AG09319 (cell line): Measurements from ENCODE around the gene IQCH.

Source experiments
- DNase-seq: peaks from one replicate; pipeline ENCODE4 v3.0.0-alpha.2; 2010; ENCODE audit warnings: low read depth; ENCODE audit errors: extremely low read depth
- TF ChIP-seq, protein P1 (sequence below): IDR thresholded peaks from 2 replicates; pipeline ENCODE4 v1.5.1; 2011; ENCODE audit warnings: low read depth, mild to moderate bottlenecking, inconsistent platforms, low read length, moderate library complexity

Gene IQCH

DNA sequence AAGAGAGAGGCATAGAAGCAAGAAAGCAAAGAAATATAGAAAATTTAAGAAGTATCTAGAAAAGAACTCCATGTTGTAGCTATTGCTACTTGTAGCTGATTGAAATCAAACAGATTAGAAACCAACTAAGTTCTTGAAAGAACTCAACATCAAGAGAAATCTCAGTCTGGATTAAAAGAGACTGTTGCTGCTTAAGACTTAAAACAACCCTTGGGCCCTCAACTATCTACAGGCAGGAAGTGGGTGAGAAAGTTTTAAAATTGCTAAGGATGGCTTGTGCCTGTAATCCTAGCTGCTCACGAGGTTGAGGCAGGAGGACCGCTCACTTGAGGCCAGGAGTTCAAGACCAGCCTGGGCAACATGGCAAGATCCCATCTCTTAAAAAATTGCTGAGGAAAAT, 227.1 kb downstream of the IQCH start:
- TF ChIP-seq, protein P1, sequence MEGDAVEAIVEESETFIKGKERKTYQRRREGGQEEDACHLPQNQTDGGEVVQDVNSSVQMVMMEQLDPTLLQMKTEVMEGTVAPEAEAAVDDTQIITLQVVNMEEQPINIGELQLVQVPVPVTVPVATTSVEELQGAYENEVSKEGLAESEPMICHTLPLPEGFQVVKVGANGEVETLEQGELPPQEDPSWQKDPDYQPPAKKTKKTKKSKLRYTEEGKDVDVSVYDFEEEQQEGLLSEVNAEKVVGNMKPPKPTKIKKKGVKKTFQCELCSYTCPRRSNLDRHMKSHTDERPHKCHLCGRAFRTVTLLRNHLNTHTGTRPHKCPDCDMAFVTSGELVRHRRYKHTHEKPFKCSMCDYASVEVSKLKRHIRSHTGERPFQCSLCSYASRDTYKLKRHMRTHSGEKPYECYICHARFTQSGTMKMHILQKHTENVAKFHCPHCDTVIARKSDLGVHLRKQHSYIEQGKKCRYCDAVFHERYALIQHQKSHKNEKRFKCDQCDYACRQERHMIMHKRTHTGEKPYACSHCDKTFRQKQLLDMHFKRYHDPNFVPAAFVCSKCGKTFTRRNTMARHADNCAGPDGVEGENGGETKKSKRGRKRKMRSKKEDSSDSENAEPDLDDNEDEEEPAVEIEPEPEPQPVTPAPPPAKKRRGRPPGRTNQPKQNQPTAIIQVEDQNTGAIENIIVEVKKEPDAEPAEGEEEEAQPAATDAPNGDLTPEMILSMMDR = no peak
- no peak for DNase-seq

DNA sequence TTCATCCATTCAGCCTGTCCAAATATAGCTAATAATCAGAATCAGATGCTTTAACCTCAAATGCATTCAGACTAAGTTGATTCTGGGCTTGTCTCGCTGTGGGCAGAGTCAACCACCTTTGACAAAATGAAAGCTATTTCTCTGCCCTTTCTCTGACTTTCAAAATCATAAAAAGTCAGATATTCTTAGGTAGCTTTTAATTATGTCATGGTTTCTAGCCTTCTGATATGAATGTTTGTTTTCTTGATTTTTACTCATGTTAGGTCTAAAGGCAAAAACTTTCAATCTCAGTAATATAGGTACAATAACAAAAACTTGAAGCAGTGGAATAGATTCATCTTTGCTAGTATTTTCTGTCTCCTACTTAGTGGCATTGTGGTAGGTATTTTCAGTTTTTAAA, 241.0 kb downstream of the IQCH start:
- TF ChIP-seq, protein P1 = no peak
- no peak for DNase-seq

DNA sequence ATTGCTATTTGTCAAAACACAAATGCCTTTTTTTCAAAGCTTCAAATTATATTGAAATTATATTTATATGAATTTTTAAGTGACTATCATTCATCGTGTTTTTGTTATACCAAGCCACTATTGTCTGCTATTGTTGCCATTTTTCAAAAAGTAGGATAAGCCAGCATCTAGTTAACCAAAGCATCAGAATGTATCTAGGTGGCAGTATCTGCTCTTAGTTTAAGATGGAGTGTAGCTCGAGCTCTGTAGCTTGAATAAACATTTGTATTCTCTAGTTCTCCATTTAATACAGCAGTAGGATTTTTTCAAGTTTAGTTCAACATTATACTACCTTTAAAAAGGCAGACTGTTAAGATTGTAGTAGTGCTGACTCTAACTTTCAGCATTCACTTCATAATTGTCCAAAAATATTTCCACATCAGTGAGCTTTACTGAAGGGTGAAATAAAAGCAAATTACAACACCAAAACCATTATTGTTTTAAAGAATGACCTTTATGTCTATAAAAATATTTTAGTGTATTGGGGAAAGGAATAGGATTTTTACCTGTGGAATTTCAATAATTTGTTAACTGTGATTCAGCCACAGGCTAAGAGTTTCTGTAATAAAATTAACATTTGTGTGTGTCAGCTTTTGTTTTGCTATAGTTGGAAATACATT, 246.7 kb downstream of the IQCH start:
- no peak for DNase-seq

DNA sequence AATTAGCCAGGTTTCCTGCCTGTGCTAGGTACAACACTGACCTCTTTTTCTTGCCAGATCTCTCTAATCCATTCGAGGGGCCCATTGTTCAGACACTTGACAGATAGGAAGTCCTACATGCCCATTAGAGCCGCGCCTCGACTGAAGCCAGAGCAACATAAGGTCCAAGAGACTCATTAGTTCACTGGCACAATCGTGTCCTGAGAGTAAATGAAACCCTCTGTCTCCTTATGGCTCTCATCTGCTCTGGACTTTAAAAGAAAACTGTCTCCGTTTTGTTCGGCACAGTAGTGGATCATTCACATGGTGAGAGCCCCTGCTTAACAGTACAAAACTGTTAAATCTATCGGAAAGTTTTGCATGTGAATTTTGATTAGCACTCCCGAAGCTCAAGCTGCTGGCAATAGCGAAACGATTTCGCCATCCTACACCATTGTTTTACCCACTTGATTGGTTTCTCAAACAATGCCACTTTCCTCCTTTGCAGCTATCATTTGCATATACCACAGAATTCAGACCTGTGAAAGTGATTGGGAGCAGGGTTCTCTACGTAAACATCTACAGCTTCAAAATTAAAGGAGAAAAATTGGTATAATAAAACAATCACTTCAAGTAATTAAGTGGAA, 247.4 kb downstream of the IQCH start:
- TF ChIP-seq, protein P1 = no peak
- no peak for DNase-seq

More for the DNA sequence above, 246.7 kb downstream of the IQCH start:
- TF ChIP-seq, protein P1 = peak; percentile 48

DNA sequence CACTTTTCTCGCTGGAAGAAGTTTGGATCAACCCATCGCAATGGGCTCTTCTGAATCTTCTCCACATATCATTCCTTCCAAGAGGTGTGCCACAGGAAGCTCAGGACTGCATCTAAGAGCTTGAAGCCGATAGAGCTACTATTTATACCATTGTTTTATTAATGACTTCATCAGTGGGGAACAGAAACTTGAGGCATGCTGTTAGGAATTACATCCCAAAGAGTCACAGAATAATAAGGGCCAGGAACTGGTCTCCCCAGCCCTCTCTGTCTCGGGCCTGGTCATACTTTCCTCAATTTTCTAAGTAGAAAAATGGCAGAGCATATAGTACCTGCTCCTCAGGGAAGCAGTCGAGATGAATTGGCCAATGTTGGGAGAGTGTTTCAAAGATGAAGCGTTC, 249.5 kb downstream of the IQCH start:
- DNase-seq = no peak
- TF ChIP-seq, protein P1 = no peak

DNA sequence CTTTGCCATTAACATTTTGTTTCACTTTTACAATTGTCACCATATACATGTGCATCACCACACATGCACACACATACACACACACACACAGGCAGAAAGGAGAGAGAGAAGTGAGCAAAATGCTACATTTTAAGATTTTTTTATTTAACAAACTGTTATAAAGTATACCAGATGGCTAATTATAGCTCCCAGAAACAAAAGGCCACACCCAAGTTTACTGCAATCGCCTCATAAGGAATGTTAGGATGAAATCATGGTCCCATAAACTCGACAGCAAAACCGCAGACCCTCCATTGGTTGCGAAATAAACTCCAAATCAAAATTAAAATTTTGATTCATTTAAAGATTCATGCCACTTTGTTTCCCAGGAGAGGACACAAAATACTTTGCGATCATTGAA, 250.2 kb downstream of the IQCH start:
- peak; percentile 75 for DNase-seq
- TF ChIP-seq, protein P1 = no peak

DNA sequence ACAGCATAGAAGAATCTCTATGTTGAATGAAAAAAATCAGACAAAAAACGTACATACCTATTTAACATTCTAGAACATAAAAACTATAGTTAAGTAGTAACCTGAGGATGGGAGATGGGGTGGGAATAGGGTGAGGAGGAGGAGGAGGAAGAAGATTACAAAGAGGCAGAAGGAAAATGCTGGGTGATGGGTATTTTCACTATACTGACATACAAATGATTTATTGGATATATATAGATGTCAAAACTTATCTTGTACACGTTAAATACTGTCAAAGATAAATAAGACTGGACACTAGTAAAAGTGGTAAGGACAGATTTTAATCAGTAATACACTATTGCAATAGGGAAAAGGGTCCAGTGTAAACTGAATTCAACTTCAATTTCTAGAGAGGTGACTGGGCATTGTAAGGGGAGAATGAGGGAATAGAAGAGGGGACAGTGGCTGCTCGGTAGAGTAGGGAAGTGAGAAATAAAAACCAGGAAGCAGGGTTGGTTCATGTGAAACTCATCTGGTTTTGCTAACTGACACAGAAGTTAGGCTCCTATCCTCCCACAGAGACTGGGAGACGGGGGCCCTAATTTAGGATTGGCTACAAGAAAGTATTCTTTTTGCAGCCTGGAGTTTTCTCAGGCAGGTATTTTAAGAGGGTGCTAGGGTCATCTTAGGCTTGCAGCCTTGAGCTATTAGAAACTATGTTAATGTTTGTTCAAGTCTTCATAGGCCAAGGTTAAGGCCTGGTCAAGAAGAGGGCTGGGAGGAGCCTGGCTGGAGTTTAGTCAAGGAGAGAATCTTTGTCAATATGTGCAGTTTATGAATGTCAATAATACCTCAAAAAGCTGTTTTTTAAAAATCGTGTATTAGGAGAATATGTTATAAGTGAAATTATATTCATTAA, 251.3 kb downstream of the IQCH start:
- TF ChIP-seq, protein P1 = no peak

More for the DNA sequence above, 251.3 kb downstream of the IQCH start:
- no peak for DNase-seq
